Measurements from ENCODE around the gene MYBPC2. TPM values are rescaled to one million over a fixed set of nuclear protein-coding genes. Genes with fewer than 3 reads are reported as not detected.
"Not testable (repeated sequence)": the region's sequence is repeated elsewhere in the genome, so short reads cannot be mapped to it uniquely, and the experiment has no call there.

The MYBPC2 gene
- total RNA-seq, 1 donor from 2014 or later = 0.08 TPM

- no peak for ATAC-seq
Measured at GRCh38 chr19:50428772-50429463, 3.8 kb upstream of the MYBPC2 start.

- ATAC-seq = no peak
Measured at GRCh38 chr19:50430888-50431342, 1.8 kb upstream of the MYBPC2 start.

- peak; percentile 82 for ATAC-seq
Measured at GRCh38 chr19:50431343-50432220, 1.1 kb upstream of the MYBPC2 start.

DNA sequence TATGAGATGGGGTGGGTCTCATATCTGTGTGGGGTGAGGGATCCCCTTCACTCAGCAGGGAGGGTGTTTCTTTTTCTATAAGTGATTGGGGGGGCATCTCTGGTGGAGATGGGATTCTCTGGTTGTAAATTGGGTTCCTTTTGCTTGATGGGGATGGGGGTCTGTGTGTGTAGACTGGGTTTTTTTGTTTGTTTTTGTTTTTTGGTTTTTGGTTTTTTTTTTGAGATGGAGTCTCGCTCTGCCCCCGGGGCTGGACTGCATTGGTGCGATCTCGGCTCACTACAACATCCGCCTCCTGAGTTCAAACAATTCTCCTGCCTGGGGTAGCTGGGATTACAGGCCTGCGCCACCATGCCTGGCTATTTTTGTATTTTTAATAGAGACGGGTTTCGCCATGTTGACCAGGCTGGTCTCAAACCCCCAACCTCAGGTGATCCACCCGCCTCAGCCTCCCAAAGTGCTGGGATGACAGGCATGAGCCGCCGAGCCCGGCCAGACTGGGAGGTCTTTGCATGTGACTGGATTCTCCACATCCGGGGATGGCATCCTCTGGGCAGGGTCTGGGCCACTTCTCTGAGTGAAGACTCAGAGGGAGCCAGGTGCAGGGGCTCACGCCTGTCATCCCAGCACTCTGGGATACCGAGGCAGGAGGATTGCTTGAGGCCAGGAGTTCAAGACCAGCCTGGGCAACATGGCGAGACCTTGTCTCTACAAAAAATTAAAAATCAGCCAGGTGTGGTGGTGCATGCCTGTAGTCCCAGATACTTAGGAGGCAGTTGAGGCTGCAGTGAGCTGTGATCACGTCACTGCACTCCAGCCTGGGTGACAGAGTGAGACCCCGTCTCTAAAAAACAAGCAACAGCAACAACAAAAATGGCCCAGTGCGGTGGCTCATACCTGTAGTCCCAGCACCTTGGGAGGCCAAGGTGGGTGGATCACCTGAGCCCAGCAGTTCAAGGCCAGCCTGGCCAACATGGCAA is 799 bp downstream of the MYBPC2 start:
- ATAC-seq = no peak

DNA sequence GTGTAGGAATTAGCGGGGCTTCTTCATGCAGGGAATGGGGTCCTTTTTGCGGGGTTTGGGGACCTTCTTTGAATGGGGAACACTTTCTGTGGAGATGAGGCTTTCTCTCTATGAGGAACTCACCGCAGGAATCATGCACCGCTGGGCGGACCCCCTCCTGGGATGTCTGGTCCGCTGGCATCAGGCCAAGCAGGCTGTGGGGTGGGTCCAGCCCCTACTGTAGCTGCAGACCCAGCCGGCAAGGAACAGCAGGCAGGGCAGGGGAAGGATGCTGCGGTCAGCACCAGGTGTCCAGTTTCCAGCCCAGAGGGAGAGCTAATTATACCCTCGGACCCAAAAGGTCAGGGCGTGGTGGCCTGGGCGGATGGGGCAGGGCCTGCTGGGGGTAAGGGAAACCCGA is 1.8 kb downstream of the MYBPC2 start:
- no peak for ATAC-seq

DNA sequence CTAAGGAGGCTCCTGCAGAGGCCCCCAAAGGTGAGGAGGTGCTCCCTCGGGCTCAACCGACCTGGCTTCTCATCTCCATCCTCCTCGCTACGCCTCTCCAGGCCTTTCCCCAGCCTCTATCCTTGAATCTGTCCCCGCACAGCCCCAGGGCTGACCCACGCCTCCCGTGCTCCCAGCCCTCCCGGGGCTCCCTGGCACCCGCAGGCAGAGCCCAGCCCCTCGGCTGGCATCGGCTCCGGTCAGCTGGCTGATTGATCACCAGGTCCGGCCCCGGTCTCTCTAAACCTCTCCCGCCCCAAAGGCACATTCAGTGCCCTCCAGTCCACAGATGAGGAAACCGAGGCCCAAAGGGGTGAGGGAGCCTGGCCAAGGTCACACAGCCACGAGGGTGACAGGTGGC is 2.5 kb downstream of the MYBPC2 start:
- ATAC-seq = no peak

DNA sequence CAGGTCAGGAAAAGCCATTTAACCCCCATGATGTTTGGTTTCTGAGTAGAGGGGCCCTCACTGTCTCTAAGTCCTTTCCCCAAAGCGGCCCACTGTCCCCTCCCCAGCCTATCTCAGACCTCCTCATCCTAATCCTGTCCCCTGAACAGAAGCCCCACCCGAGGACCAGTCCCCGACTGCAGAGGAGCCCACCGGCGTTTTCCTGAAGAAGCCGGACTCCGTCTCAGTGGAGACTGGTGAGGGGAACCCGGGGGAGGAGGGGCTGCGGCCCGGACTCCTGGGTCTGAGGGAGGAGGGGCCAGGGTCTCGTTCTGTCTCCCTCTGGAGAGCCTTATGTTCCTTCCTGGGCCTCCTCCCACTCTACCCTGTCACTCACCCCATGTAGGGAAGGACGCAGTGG is 2.9 kb downstream of the MYBPC2 start:
- no peak for ATAC-seq

DNA sequence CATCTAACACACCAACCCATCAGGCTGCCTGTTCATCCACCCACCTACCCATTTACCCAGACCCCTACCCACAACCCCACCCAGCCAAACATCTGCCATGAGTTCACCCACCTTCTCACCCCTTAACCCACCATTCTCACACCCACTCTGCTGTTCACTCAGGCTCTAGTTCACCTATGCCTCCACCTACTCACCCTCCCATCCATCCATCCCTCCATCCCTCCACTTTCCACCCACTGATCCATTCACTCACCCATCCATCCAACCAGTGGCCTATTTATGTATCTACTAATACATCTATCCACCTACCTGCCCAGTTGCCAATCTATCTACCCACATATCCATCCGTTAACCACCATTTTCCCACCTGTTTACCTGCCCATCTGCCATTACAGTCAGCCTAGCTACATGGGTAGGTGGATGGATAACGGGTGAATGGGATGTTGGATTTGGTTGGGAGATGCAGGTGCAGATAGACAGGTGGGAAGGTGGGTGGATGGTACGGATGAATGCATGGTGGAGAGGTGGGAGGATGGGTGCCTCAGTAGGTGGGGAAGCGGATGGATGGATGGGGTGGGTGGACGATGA is 5.3 kb downstream of the MYBPC2 start:
- no peak for ATAC-seq

- not testable (repeated sequence) for ATAC-seq
Measured at GRCh38 chr19:50439130-50439529, 6.4 kb downstream of the MYBPC2 start.

DNA sequence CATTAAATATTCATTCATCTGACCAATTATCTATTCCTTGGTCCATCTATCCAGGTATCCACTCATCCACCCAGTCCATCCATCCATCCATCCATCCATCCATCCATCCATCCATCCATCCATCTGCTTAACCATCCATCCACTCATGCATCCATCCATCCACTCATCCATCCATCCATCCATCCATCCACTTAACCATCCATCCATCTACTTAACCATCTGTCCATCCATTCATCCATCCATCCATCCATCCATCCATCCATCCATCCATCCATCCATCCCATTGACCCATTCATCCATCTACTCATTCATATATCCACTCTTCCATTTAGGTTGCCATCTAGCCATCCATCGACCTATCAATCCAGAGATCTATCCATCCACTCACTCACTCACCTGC is 11.4 kb downstream of the MYBPC2 start:
- ATAC-seq = no peak

DNA sequence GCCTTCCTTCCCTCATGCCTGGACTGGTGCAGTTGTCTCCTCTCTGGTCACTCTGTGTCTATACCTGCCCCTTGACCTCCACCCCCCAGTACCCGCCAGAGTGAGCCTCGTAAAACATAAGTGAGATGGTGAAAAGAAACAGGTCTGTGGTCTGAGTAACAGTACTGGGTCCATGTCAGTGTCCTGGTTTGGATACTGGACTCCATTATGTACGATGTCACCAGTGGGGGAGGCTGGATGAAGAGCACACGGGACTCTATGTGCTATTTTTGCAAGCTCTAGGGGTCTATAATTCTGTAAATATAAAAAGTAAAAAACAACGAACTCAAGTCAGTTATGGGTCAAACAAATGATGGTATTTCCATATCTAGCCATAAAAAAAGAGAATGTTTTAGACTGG is 14.4 kb downstream of the MYBPC2 start:
- ATAC-seq = no peak

GRCh38 chr19:50447750-50448149 is 15.1 kb downstream of the MYBPC2 start:
- ATAC-seq = no peak

GRCh38 chr19:50449236-50449899 is 16.7 kb downstream of the MYBPC2 start:
- no peak for ATAC-seq

GRCh38 chr19:50450369-50451222 is 17.9 kb downstream of the MYBPC2 start:
- ATAC-seq = no peak

DNA sequence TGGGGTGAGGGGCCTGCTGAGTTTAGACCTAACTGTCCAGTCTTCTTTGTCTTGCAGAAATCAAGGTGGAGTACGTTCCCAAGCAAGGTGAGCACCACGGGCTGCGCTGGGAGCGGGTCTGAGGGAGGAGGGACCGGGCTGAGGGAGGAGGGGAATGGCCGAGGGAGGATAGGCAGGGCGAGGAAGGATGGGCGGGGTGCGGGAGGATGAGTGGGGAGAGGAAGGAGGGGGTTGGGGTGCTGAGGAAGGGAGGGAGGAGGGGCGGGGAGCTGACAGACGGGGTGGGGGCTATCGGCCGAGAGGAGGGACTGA is 18.5 kb downstream of the MYBPC2 start:
- no peak for ATAC-seq

DNA sequence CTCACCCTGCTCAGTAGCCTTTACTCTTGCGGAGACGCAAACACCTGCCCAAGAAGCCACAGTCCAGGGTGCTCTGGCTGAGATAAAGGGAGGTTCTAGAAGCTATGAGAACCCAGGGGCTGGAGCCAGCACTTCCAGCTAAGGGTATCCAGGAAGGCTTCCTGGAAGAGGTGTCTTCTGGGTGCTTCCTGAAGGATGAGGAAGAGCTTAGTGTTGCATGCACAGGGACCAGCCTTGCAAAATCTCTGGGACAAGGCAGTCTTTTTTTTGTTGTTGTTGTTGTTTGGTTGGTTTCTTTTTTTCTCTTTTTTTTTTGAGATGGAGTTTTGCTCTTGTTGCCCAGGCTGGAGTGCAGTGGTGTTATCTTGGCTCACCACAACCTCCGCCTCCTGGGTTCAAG is 20.6 kb downstream of the MYBPC2 start:
- no peak for ATAC-seq

GRCh38 chr19:50455992-50456391 is 23.3 kb downstream of the MYBPC2 start:
- no peak for ATAC-seq

DNA sequence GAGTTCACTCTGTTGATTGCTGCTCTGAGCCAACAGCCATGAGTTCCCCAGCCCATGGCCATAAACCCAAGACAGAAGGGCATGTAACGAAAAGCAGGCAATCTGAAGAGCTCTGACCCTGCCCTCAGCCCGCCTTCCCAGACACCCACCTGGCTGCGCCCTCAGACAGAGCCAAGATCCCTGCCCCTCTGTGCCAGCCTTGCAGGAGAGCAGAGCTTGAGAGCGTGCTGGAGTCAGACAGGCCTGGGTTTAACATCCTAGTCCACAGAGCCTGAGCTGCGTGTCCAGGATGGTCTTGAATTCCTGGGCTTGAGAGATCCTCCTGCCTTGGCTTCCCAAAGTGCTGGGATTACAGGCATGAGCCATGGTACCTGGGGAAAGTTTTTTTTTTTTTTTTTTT is 24.6 kb downstream of the MYBPC2 start:
- ATAC-seq = no peak

GRCh38 chr19:50458396-50459066 is 25.8 kb downstream of the MYBPC2 start:
- ATAC-seq = no peak

- no peak for ATAC-seq
Measured at GRCh38 chr19:50459067-50459456, 26.4 kb downstream of the MYBPC2 start.

All from esophagus mucosa (tissue), 1 donor.